Astrocyte (in vitro differentiated cells and primary cell): ENCODE results near the gene CA4. TPM values are rescaled to one million over a fixed set of nuclear protein-coding genes. Genes with fewer than 3 reads are reported as not detected.

ENCODE experiments used
- DNase-seq: peaks from one replicate; pipeline ENCODE4 v3.0.0-alpha.2; 2010; ENCODE audit warnings: low read depth
- FAIRE-seq: peaks from 2 replicates; lab custom pipeline; 2011; peaks lifted over from hg19 to GRCh38; lab: Jason Lieb, UNC
- H2AFZ ChIP-seq: 2 replicates; pipeline ENCODE4 v1.6.0; 2012; ENCODE audit warnings: low read depth, low read length, inconsistent platforms
- H3K27ac ChIP-seq: 2 replicates; pipeline ENCODE4 v1.5.1; 2011; ENCODE audit warnings: low read depth, low read length, inconsistent platforms
- H3K27me3 ChIP-seq: 2 replicates; pipeline ENCODE4 v1.6.0; 2011; ENCODE audit warnings: low read length, inconsistent platforms; ENCODE audit not compliant: insufficient read depth
- H3K36me3 ChIP-seq: 2 replicates; pipeline ENCODE4 v1.5.1; 2011; ENCODE audit warnings: low read length, inconsistent platforms; ENCODE audit not compliant: insufficient read depth
- H3K4me1 ChIP-seq: 2 replicates; pipeline ENCODE4 v1.5.1; 2011; ENCODE audit warnings: low read length, inconsistent platforms; ENCODE audit not compliant: insufficient read depth
- H3K4me2 ChIP-seq: 2 replicates; pipeline ENCODE4 v1.6.0; 2012; ENCODE audit warnings: low read length, inconsistent platforms
- H3K4me3 ChIP-seq: 2 replicates; pipeline ENCODE4 v1.5.1; 2011; ENCODE audit warnings: low read depth, mild to moderate bottlenecking, low read length, inconsistent platforms; ENCODE audit not compliant: insufficient read depth
- H3K79me2 ChIP-seq: 2 replicates; pipeline ENCODE4 v1.6.0; 2012; ENCODE audit warnings: mild to moderate bottlenecking, low read length, inconsistent platforms; ENCODE audit not compliant: insufficient read depth
- H3K9ac ChIP-seq: 2 replicates; pipeline ENCODE4 v1.6.0; 2012; ENCODE audit warnings: mild to moderate bottlenecking, low read length, inconsistent platforms
- H3K9me3 ChIP-seq: 2 replicates; pipeline ENCODE4 v1.5.1; 2012; ENCODE audit warnings: low read depth, mild to moderate bottlenecking, low read length, inconsistent platforms; ENCODE audit not compliant: insufficient read depth
- H4K20me1 ChIP-seq: 2 replicates; pipeline ENCODE4 v1.6.0; 2012; ENCODE audit warnings: low read length, inconsistent platforms; ENCODE audit not compliant: insufficient read depth
- H3K27ac Mint-ChIP-seq: one replicate; pipeline ENCODE4 v1.8.0; 2021; ENCODE audit warnings: mild to moderate bottlenecking, mixed read lengths; ENCODE audit not compliant: unreplicated experiment
- H3K27me3 Mint-ChIP-seq: one replicate; pipeline ENCODE4 v1.8.0; 2021; ENCODE audit warnings: low read depth, mixed read lengths; ENCODE audit not compliant: unreplicated experiment
- H3K36me3 Mint-ChIP-seq: one replicate; pipeline ENCODE4 v1.8.0; 2021; ENCODE audit warnings: low read depth, mixed read lengths; ENCODE audit not compliant: unreplicated experiment
- H3K4me1 Mint-ChIP-seq: one replicate; pipeline ENCODE4 v1.8.0; 2021; ENCODE audit warnings: low read depth, mixed read lengths; ENCODE audit not compliant: unreplicated experiment
- H3K4me3 Mint-ChIP-seq: one replicate; pipeline ENCODE4 v1.8.0; 2021; ENCODE audit warnings: mild to moderate bottlenecking, moderate library complexity, mixed read lengths; ENCODE audit not compliant: unreplicated experiment
- H3K9me3 Mint-ChIP-seq: one replicate; pipeline ENCODE4 v1.8.0; 2021; ENCODE audit warnings: mild to moderate bottlenecking, mixed read lengths; ENCODE audit not compliant: unreplicated experiment
- EZH2 ChIP-seq: IDR thresholded peaks from 2 replicates; pipeline ENCODE4 v1.6.1; 2012; ENCODE audit warnings: mild to moderate bottlenecking, low read length, inconsistent platforms; ENCODE audit not compliant: insufficient read depth
- total RNA-seq: library from RNA; stranded (reverse); gene quantifications from 2 replicates; pipeline ENCODE4 v1.2.1, GENCODE V29; 2021
- TF ChIP-seq, protein P1 (sequence below): IDR thresholded peaks from 2 replicates; pipeline ENCODE4 v1.5.1; 2011; ENCODE audit warnings: low read depth, mild to moderate bottlenecking, inconsistent platforms, low read length, moderate library complexity; ENCODE audit not compliant: insufficient read depth

Gene CA4
- total RNA-seq, 1 donor from 2014 or later: not detected

DNA sequence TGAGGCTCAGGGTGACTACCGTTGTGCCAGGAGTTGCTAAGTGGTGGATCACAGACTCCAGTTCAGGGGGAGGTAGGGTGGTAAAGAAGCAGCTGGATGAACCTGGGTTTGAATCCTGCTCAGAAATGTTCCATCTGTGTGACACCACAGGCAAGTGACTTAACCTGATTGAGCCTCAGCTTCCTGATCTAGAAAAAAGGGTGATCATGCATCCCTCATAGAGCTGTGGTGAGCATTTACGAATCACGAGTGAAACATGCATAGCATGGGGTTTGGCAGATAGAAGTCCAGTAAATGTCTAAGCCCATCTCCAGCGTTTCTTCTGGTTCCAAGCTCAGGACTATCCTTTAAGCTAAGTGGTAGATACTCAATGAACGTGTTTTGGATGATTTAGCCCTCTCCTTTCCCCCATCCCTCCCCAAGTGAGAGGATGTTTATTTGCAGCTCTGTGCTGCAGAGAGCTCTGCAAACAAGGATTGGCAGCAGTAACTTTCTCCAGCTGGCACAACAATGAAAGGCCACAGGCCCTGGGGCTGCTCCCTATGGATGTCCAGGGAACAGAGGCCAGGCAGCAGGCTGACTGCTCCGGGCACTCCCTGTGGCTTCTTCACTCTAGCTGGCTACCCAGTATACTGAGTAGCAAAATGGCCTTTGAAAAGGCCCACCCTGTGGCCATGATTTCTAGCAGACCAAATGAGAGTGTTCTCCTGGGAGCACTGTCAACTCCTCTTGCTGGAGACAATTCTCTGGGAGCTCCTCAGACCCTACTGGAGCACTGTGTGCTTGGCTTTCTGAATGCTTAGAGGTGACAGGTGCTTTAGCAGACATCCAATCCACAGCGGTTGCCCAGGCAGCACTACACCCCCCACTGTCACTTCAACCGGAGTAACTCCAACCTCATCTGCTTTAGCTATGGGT, 21.3 kb downstream of the CA4 start:
- Histone ChIP-seq H3K9me3 (no peaks in the 10 kb centered on the region), H3K4me3 (no peak overlapping the region), H4K20me1 (no peaks in the 10 kb centered on the region), H3K4me1 (no peaks in the 10 kb centered on the region), H3K79me2 (no peaks in the 10 kb centered on the region), H3K27me3 (no peaks in the 10 kb centered on the region), H3K27ac (no peak overlapping the region), H3K36me3 (no peaks in the 10 kb centered on the region), H3K9ac (no peak overlapping the region), H3K4me2 (no peak overlapping the region), H2AFZ (no peak overlapping the region)
- TF ChIP-seq, protein P1, sequence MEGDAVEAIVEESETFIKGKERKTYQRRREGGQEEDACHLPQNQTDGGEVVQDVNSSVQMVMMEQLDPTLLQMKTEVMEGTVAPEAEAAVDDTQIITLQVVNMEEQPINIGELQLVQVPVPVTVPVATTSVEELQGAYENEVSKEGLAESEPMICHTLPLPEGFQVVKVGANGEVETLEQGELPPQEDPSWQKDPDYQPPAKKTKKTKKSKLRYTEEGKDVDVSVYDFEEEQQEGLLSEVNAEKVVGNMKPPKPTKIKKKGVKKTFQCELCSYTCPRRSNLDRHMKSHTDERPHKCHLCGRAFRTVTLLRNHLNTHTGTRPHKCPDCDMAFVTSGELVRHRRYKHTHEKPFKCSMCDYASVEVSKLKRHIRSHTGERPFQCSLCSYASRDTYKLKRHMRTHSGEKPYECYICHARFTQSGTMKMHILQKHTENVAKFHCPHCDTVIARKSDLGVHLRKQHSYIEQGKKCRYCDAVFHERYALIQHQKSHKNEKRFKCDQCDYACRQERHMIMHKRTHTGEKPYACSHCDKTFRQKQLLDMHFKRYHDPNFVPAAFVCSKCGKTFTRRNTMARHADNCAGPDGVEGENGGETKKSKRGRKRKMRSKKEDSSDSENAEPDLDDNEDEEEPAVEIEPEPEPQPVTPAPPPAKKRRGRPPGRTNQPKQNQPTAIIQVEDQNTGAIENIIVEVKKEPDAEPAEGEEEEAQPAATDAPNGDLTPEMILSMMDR: no peak
- no peak for TF ChIP-seq EZH2
- H3K9me3 Mint-ChIP-seq: peaks cover 3% of the 10 kb centered on the region
- H3K36me3 Mint-ChIP-seq: peaks cover 2% of the 10 kb centered on the region
- no peak overlapping the region for H3K27ac Mint-ChIP-seq
- peaks cover 19% of the 10 kb centered on the region for H3K4me1 Mint-ChIP-seq
- DNase-seq (no peak), FAIRE-seq (no peak)
- H3K4me3 Mint-ChIP-seq: no peak overlapping the region
- H3K27me3 Mint-ChIP-seq: peaks cover 2% of the 10 kb centered on the region

DNA sequence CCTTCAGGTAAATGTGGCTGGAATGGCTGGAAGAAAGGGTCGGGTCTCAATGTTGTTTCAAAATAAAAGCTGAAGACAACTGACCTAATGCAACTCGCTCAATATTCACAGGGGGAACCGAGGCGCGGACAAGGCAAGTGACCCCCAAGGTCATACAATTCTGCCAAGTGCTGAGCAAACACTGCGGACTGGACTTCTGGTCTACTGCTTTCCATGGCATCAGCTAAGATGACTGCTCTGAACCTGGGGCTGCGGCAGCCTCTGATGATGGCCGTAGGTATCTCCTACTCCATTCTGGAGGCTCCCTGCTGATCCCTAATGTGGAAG, 21.9 kb downstream of the CA4 start:
- DNase-seq: no peak
- Mint-ChIP-seq H3K4me1 (peaks cover 19% of the 10 kb centered on the region), H3K36me3 (peaks cover 2% of the 10 kb centered on the region)

More for the DNA sequence above, 21.9 kb downstream of the CA4 start:
- Histone ChIP-seq H3K4me3 (no peak overlapping the region), H2AFZ (no peak overlapping the region), H3K36me3 (no peaks in the 10 kb centered on the region), H3K9ac (no peak overlapping the region), H3K4me2 (no peak overlapping the region), H3K27ac (no peak overlapping the region), H3K79me2 (no peaks in the 10 kb centered on the region), H3K4me1 (no peaks in the 10 kb centered on the region), H3K9me3 (no peaks in the 10 kb centered on the region), H4K20me1 (no peaks in the 10 kb centered on the region), H3K27me3 (no peaks in the 10 kb centered on the region)
- Mint-ChIP-seq H3K9me3 (no peaks in the 10 kb centered on the region), H3K4me3 (no peak overlapping the region), H3K27me3 (peaks cover 2% of the 10 kb centered on the region), H3K27ac (no peak overlapping the region)
- TF ChIP-seq, protein P1: no peak
- TF ChIP-seq EZH2: no peak
- no peak for FAIRE-seq
